Thoracic aorta (tissue), 2 donors: Measurements from ENCODE around the gene MPHOSPH9. TPM values are rescaled to one million over a fixed set of nuclear protein-coding genes. Genes with fewer than 3 reads are reported as not detected.

ENCODE experiments used
- ATAC-seq: fragments of 150-250 bp; one replicate; pipeline ENCODE4 v1.8.0; 2017; ENCODE audit warnings: low read depth; ENCODE audit not compliant: insufficient number of reproducible peaks, low FRiP score
- DNase-seq: peaks from one replicate; pipeline ENCODE4 v3.0.0-alpha.2; 2020; ENCODE audit warnings: low spot score
- H3K27ac ChIP-seq, 2 donors: fragments of 200-600 bp; sonication (generic); 1 replicate in 1 of 2; 2 replicates in 1 of 2; pipeline ENCODE4 v1.5.1; 2016; ENCODE audit warnings: mild to moderate bottlenecking in 2 of 2, moderate library complexity in 2 of 2
- H3K27me3 ChIP-seq: fragments of 200-600 bp; sonication (generic); replicated peaks from 2 replicates; pipeline ENCODE4 v1.6.0; 2016; ENCODE audit warnings: mild to moderate bottlenecking; ENCODE audit not compliant: insufficient read depth
- H3K36me3 ChIP-seq: fragments of 200-600 bp; sonication (generic); one replicate; pipeline ENCODE4 v1.5.1; 2016
- H3K4me1 ChIP-seq, 2 donors: fragments of 200-600 bp; sonication (generic); 1 replicate in 1 of 2; 2 replicates in 1 of 2; pipeline versions ENCODE4 v1.5.1 to v1.6.0; 2016; ENCODE audit warnings: low read depth in 2 of 2, mild to moderate bottlenecking in 1 of 2; ENCODE audit not compliant: control insufficient read depth in 1 of 2
- H3K4me3 ChIP-seq: fragments of 200-600 bp; sonication (generic); 2 replicates; pipeline ENCODE4 v1.5.1; 2016; ENCODE audit warnings: mild to moderate bottlenecking
- H3K9me3 ChIP-seq: fragments of 200-600 bp; sonication (generic); 2 replicates; pipeline ENCODE4 v1.5.1; 2016
- total RNA-seq, 2 donors: library from RNA; depleted of rRNA; stranded (reverse); fragments of >200 nt; gene quantifications; one replicate each; pipeline versions ENCODE4 v1.1.0 to v1.2.3, GENCODE V29; 2016
- TF ChIP-seq, protein P1 (sequence below): fragments of 200-600 bp; sonication (generic); IDR thresholded peaks from one replicate; pipeline ENCODE4 v1.5.1; 2019; ENCODE audit warnings: antibody characterized with exemption

MPHOSPH9 gene
- total RNA-seq, 2 donors from 2014 or later: 7.6 to 44.0 TPM

DNA sequence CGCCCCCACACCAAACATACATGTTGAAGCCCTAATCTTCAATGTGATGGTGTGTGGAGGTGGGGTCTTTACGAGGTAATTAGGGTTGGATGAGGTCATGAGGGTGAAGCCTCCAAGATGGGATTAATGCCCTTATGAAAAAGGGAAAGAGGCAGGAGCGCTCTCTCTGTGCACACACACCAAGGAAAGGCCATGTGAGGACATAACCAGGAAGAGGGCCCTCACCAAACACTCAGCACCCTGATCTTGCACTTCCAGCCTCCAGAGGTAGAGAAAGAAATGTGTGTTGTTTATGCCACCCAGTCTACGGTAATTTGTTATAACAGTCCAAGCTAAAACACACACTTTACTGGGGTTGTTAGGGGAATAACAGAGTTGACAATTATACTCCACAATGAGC is 67.4 kb downstream of the MPHOSPH9 start:
- no peak overlapping the region for H3K4me3 ChIP-seq
- H3K27me3 ChIP-seq: no peaks in the 10 kb centered on the region
- no peak overlapping the region for H3K27ac ChIP-seq
- no peak for ATAC-seq
- DNase-seq: no peak
- no peaks in the 10 kb centered on the region for H3K4me1 ChIP-seq
- no peaks in the 10 kb centered on the region for H3K9me3 ChIP-seq
- peaks cover 13% of the 10 kb centered on the region for H3K36me3 ChIP-seq
- TF ChIP-seq, protein P1, sequence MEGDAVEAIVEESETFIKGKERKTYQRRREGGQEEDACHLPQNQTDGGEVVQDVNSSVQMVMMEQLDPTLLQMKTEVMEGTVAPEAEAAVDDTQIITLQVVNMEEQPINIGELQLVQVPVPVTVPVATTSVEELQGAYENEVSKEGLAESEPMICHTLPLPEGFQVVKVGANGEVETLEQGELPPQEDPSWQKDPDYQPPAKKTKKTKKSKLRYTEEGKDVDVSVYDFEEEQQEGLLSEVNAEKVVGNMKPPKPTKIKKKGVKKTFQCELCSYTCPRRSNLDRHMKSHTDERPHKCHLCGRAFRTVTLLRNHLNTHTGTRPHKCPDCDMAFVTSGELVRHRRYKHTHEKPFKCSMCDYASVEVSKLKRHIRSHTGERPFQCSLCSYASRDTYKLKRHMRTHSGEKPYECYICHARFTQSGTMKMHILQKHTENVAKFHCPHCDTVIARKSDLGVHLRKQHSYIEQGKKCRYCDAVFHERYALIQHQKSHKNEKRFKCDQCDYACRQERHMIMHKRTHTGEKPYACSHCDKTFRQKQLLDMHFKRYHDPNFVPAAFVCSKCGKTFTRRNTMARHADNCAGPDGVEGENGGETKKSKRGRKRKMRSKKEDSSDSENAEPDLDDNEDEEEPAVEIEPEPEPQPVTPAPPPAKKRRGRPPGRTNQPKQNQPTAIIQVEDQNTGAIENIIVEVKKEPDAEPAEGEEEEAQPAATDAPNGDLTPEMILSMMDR: no peak

DNA sequence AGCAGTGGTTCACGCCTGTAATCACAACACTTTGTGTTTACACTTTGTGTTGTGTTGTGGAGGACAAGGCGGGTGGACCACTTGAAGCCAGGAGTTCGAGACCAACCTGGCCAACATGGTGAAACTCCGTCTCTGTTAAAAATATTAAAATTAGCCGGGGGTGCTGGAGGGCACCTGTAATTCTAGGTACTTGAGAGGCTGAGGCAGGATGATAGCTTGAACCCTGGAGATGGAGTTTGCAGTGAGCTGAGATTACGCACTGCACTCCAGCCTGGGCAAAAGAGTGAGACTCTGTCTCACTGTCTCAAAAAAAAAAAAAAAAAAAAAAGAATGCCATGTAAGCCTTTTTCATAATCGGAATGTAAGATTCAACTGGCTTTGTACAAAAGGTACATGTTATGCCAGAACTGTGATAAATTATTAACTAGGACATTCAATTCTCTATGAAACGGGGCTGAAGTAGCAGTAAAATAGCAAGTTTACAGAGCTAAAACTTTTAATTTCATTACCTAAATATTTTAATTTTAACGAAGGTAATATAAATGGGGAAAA is 68.2 kb downstream of the MPHOSPH9 start:
- H3K9me3 ChIP-seq: no peaks in the 10 kb centered on the region
- DNase-seq: no peak
- TF ChIP-seq, protein P1: no peak
- ATAC-seq: no peak
- peaks cover 13% of the 10 kb centered on the region for H3K36me3 ChIP-seq
- H3K27me3 ChIP-seq: no peaks in the 10 kb centered on the region
- no peak overlapping the region for H3K4me3 ChIP-seq
- H3K4me1 ChIP-seq: no peaks in the 10 kb centered on the region
- H3K27ac ChIP-seq: no peak overlapping the region

DNA sequence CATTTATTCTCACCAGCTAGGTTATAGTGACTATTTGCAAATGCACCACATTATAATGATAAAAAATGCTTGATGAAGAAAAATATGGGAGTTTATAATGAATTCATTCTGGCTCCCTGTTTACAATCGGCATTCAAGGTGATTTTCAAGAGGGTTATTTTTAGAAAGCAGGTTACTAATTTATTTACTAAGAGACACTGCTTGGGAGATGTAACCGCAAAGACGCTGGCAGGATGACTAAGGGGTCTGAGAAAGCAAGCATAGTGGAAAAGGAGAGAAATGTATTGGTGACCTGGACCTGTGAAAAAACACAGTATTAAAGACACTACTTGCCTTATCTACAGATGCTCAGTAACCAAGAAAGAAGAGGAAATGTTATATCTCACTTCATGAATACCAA is 68.7 kb downstream of the MPHOSPH9 start:
- H3K4me3 ChIP-seq: no peak overlapping the region
- DNase-seq (no peak), ATAC-seq (no peak)
- no peaks in the 10 kb centered on the region for H3K9me3 ChIP-seq
- TF ChIP-seq, protein P1: no peak
- H3K36me3 ChIP-seq: peaks cover 13% of the 10 kb centered on the region
- H3K27ac ChIP-seq: no peak overlapping the region
- no peaks in the 10 kb centered on the region for H3K4me1 ChIP-seq
- no peaks in the 10 kb centered on the region for H3K27me3 ChIP-seq

DNA sequence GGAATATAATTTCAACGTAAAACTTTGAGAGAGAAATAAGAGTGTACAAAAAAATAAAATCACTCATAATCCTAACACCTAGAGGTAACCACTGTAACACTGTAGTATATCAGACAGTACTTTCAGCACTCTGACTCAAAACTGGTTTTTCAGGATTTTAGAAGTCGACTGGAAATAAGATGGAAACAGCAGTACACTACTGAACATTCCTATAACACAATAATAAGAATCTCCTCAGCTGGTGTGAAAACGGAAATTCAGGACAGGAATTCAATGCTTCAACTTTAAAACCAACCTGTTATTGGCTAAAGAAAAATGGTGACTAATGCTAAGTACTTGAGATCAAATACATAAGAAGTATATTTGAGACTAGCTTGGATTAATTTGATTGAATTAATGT is 69.7 kb downstream of the MPHOSPH9 start:
- TF ChIP-seq, protein P1: no peak
- Histone ChIP-seq H3K27ac (no peak overlapping the region), H3K4me1 (no peaks in the 10 kb centered on the region), H3K27me3 (no peaks in the 10 kb centered on the region), H3K4me3 (no peak overlapping the region), H3K36me3 (peaks cover 13% of the 10 kb centered on the region), H3K9me3 (no peaks in the 10 kb centered on the region)
- ATAC-seq (no peak), DNase-seq (no peak)

DNA sequence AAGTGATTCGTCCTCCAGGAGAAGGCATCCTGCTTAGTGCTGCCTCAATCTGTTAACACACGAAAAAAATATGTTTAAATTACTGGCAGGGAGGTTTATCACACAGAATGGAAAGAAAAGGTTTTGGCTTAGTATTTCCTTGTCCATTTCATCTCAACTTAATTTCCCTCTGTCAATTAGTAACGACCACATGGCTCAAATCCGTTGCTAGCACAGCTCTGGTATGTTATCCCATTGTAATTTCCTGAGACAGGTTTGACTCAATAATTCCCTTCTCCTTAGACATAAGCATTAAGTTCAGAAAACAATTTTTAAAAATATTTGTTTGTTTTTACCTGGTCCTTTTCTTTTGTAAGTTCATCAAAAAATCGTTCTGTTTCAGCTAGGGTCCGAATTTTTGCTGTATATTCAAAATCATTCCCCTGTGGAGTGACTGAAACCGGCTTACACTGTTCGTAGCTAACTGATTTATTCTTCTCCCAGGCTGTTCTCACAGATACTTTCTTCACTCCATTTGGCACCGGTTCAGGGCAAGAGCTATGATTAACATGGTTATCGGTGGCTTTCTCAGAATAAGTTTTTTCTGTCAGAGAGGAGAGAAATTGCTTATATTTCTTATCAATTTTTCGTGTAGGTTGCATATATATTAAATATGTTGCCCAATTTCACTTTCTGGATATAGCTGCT is 72.0 kb downstream of the MPHOSPH9 start:
- H3K27ac ChIP-seq: no peak overlapping the region
- DNase-seq (no peak), ATAC-seq (no peak)
- H3K4me3 ChIP-seq: no peak overlapping the region
- TF ChIP-seq, protein P1: no peak
- H3K9me3 ChIP-seq: no peaks in the 10 kb centered on the region
- H3K36me3 ChIP-seq: peaks cover 7% of the 10 kb centered on the region
- H3K27me3 ChIP-seq: no peaks in the 10 kb centered on the region
- H3K4me1 ChIP-seq: no peaks in the 10 kb centered on the region
